GM12878 (cell line): Measurements from ENCODE around the gene ABCC1.

Experiments
- BCL3 ChIP-seq: IDR thresholded peaks from 2 replicates; pipeline ENCODE4 v1.6.1; 2011; ENCODE audit warnings: borderline replicate concordance, low read depth, mild to moderate bottlenecking, moderate library complexity, low read length; ENCODE audit not compliant: insufficient read depth, poor library complexity, severe bottlenecking
- BHLHE40 ChIP-seq, 2 experiments: fragments of 450-650 bp in 1 of 2; IDR thresholded peaks; 2 replicates each; pipeline ENCODE4 v1.6.1; 2011 to 2017; ENCODE audit warnings: low read depth in 2 of 2, borderline replicate concordance in 1 of 2, improper control_type of control experiment in 1 of 2, low read length in 1 of 2, mild to moderate bottlenecking in 1 of 2
- CHD1 ChIP-seq: IDR thresholded peaks from 2 replicates; pipeline ENCODE4 v1.6.1; 2012; ENCODE audit warnings: low read depth, low read length, improper control_type of control experiment
- CREB1 ChIP-seq: IDR thresholded peaks from 2 replicates; pipeline ENCODE4 v1.6.1; 2012; ENCODE audit warnings: low read depth, mild to moderate bottlenecking, inconsistent platforms
- CTCF ChIP-seq, 3 experiments: IDR thresholded peaks in 2 of 3; conservative IDR thresholded peaks in 1 of 3; 2 replicates each; pipeline ENCODE4 v1.5.1; 2011; ENCODE audit warnings: low read depth in 3 of 3, low read length in 3 of 3, mild to moderate bottlenecking in 3 of 3, control low read depth in 2 of 3, moderate library complexity in 2 of 3, inconsistent platforms in 1 of 3, mixed read lengths in 1 of 3; ENCODE audit not compliant: control insufficient read depth in 2 of 3, insufficient read depth in 1 of 3; ENCODE audit errors: extremely low read depth in 1 of 3
- FOXK2 ChIP-seq: fragments of 450-650 bp; IDR thresholded peaks from 2 replicates; pipeline ENCODE4 v1.6.1; 2017; ENCODE audit warnings: mild to moderate bottlenecking, moderate library complexity
- HDAC2 ChIP-seq: fragments of 200-600 bp; sonication (generic); IDR thresholded peaks from 2 replicates; pipeline ENCODE4 v1.6.1; 2017
- JUNB ChIP-seq: IDR thresholded peaks from 2 replicates; pipeline ENCODE4 v1.6.1; 2016; ENCODE audit warnings: antibody characterized with exemption, mild to moderate bottlenecking
- MEF2A ChIP-seq: IDR thresholded peaks from 2 replicates; pipeline ENCODE4 v1.6.1; 2011; ENCODE audit warnings: low read depth, mild to moderate bottlenecking, low read length, moderate library complexity; ENCODE audit not compliant: insufficient read depth
- SMARCA5 ChIP-seq: fragments of 450-650 bp; IDR thresholded peaks from 2 replicates; pipeline ENCODE4 v1.6.1; 2017; ENCODE audit warnings: mild to moderate bottlenecking
- ZSCAN29 ChIP-seq: fragments of 450-650 bp; IDR thresholded peaks from 2 replicates; pipeline ENCODE4 v1.6.1; 2017; ENCODE audit warnings: mild to moderate bottlenecking, moderate library complexity
- TF ChIP-seq, protein P1 (sequence below): fragments of 150-350 bp; IDR thresholded peaks from 2 replicates; pipeline ENCODE4 v1.6.1; 2016; ENCODE audit warnings: low read depth, low read length

DNA sequence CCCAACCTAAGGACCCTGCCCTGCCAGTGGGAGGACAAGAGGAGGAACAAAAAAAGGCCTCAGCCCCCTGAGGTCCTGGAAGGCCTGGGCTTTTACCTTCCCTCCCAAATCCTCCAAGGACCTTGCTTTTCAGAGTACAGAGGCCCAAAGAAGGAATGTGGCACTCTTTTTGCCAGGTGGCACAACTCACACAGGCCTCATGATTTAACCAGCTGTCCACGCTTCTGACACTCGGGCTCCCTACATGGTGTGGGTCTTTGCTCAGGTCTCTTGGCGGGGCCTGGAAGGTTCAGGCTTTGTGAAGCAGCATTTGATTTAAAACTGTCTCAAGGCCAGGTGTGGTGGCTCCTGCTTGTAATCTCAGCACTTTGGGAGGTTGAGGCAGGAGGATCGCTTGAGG, 153.3 kb downstream of the ABCC1 start:
- TF ChIP-seq CTCF (IDR thresholded peaks at IDR 0.05 in 2 of 3, conservative IDR thresholded peaks at IDR 0.05 in 1 of 3; ENCODE audit: control insufficient read depth in 2 of 3, extremely low read depth in 1 of 3, insufficient read depth in 1 of 3, low read depth in 3 of 3, low read length in 3 of 3) (no peak), SMARCA5 (no peak), HDAC2 (no peak), CHD1 (no peak), CREB1 (no peak), ZSCAN29 (no peak), BCL3 (no peak), MEF2A (no peak), BHLHE40 (IDR thresholded peaks at IDR 0.05; ENCODE audit: borderline replicate concordance in 1 of 2, low read depth in 2 of 2, low read length in 1 of 2) (no peak), JUNB (no peak), FOXK2 (no peak)
- TF ChIP-seq, protein P1, sequence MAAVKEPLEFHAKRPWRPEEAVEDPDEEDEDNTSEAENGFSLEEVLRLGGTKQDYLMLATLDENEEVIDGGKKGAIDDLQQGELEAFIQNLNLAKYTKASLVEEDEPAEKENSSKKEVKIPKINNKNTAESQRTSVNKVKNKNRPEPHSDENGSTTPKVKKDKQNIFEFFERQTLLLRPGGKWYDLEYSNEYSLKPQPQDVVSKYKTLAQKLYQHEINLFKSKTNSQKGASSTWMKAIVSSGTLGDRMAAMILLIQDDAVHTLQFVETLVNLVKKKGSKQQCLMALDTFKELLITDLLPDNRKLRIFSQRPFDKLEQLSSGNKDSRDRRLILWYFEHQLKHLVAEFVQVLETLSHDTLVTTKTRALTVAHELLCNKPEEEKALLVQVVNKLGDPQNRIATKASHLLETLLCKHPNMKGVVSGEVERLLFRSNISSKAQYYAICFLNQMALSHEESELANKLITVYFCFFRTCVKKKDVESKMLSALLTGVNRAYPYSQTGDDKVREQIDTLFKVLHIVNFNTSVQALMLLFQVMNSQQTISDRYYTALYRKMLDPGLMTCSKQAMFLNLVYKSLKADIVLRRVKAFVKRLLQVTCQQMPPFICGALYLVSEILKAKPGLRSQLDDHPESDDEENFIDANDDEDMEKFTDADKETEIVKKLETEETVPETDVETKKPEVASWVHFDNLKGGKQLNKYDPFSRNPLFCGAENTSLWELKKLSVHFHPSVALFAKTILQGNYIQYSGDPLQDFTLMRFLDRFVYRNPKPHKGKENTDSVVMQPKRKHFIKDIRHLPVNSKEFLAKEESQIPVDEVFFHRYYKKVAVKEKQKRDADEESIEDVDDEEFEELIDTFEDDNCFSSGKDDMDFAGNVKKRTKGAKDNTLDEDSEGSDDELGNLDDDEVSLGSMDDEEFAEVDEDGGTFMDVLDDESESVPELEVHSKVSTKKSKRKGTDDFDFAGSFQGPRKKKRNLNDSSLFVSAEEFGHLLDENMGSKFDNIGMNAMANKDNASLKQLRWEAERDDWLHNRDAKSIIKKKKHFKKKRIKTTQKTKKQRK = no peak
